NCI-H2081 treated with DMSO at 0.1 percent for 48 hours (cell line): ENCODE results near the gene SLC6A7.

ENCODE experiments used
- DNase-seq: peaks from one replicate; lab custom pipeline; 2025; lab: John Stamatoyannopoulos, UW

Gene SLC6A7

GRCh38 chr5:150156027-150156368, 33.9 kb upstream of the SLC6A7 start:
- no peak for DNase-seq

- no peak for DNase-seq
These were observed 33.3 kb upstream of the SLC6A7 start for GRCh38 chr5:150156540-150156939.

- DNase-seq = no peak
These were observed 32.7 kb upstream of the SLC6A7 start for GRCh38 chr5:150157168-150157567.

GRCh38 chr5:150158170-150158949, 31.5 kb upstream of the SLC6A7 start:
- DNase-seq = no peak

GRCh38 chr5:150159031-150159430, 30.8 kb upstream of the SLC6A7 start:
- no peak for DNase-seq

- no peak for DNase-seq
These were observed 30.1 kb upstream of the SLC6A7 start for GRCh38 chr5:150159741-150160179.

GRCh38 chr5:150160448-150161081, 29.3 kb upstream of the SLC6A7 start:
- DNase-seq = no peak

GRCh38 chr5:150161242-150162141, 28.4 kb upstream of the SLC6A7 start:
- no peak for DNase-seq

- no peak for DNase-seq
These were observed 27.7 kb upstream of the SLC6A7 start for GRCh38 chr5:150162142-150162513.

- DNase-seq = no peak
These were observed 26.8 kb upstream of the SLC6A7 start for GRCh38 chr5:150163035-150163434.

GRCh38 chr5:150163547-150164059, 26.3 kb upstream of the SLC6A7 start:
- no peak for DNase-seq

GRCh38 chr5:150164211-150164980, 25.5 kb upstream of the SLC6A7 start:
- DNase-seq = no peak

- DNase-seq = no peak
These were observed 23.7 kb upstream of the SLC6A7 start for GRCh38 chr5:150166037-150166649.

GRCh38 chr5:150166650-150167511, 23.0 kb upstream of the SLC6A7 start, which contains the start of gene CDX1:
Gene CDX1 (plus strand): TSS chr5:150166778. CDS start chr5:150166877, 99 bp downstream.
- no peak for DNase-seq

- DNase-seq = no peak
These were observed 22.4 kb upstream of the SLC6A7 start for GRCh38 chr5:150167512-150167850.

GRCh38 chr5:150167908-150168307, 22.0 kb upstream of the SLC6A7 start:
- no peak for DNase-seq

- no peak for DNase-seq
These were observed 21.0 kb upstream of the SLC6A7 start for GRCh38 chr5:150168864-150169263.

- no peak for DNase-seq
These were observed 17.7 kb upstream of the SLC6A7 start for GRCh38 chr5:150172145-150172544.

- DNase-seq = no peak
These were observed 17.3 kb upstream of the SLC6A7 start for GRCh38 chr5:150172556-150172955.

- no peak for DNase-seq
These were observed 16.7 kb upstream of the SLC6A7 start for GRCh38 chr5:150173161-150173560.
